Fibroblast of pulmonary artery (primary cell): Measurements from ENCODE around the gene TAF11.

Source experiments
- DNase-seq: peaks from one replicate; pipeline ENCODE4 v3.0.0-alpha.2; 2010; ENCODE audit warnings: low read depth
- H3K4me3 ChIP-seq: replicated peaks from 2 replicates; pipeline ENCODE4 v1.5.1; 2011; ENCODE audit warnings: low read depth, mild to moderate bottlenecking, control low read depth, low read length, moderate library complexity
- TF ChIP-seq, protein P1 (sequence below): IDR thresholded peaks from 2 replicates; pipeline ENCODE4 v1.5.1; 2011; ENCODE audit warnings: mild to moderate bottlenecking, control low read depth, low read length, inconsistent platforms; ENCODE audit errors: missing control alignments

The TAF11 gene

DNA sequence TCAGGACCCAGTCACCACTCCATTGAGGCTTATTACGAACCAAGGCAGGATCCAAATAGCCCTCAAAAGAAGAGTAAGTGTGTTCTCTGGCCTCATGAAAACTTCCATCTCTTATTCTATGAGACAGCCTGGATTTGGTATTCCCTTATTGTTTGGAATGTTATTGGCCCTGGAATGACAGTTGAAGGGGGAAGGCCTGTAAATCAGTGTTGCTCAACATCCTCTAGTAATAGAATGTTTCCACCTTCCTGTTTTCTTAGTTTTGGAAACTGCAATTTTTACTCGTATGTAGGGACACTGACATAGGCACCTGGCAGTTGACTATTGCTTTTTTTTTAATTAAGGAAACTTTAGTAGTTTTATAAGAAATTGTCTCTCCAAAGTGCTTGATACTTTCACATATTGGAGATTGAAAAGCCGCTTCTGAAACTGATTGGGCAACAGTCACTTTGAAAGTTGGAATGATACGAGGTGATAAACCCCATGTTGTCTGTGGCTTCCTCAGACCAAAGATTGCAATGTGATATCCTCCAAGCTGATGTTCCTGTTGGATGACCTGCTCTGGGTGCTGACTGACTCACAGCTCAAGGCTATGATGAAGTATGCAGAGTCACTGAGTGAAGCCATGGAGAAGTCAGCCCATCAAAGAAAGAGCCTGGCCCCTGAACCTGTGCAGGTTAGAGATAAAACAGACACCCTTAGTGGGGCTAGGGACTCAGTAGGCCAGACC, 52.9 kb downstream of the TAF11 start:
- no peak overlapping the region for H3K4me3 ChIP-seq
- DNase-seq, result peak; percentile 59
- TF ChIP-seq, protein P1, sequence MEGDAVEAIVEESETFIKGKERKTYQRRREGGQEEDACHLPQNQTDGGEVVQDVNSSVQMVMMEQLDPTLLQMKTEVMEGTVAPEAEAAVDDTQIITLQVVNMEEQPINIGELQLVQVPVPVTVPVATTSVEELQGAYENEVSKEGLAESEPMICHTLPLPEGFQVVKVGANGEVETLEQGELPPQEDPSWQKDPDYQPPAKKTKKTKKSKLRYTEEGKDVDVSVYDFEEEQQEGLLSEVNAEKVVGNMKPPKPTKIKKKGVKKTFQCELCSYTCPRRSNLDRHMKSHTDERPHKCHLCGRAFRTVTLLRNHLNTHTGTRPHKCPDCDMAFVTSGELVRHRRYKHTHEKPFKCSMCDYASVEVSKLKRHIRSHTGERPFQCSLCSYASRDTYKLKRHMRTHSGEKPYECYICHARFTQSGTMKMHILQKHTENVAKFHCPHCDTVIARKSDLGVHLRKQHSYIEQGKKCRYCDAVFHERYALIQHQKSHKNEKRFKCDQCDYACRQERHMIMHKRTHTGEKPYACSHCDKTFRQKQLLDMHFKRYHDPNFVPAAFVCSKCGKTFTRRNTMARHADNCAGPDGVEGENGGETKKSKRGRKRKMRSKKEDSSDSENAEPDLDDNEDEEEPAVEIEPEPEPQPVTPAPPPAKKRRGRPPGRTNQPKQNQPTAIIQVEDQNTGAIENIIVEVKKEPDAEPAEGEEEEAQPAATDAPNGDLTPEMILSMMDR, result no peak

DNA sequence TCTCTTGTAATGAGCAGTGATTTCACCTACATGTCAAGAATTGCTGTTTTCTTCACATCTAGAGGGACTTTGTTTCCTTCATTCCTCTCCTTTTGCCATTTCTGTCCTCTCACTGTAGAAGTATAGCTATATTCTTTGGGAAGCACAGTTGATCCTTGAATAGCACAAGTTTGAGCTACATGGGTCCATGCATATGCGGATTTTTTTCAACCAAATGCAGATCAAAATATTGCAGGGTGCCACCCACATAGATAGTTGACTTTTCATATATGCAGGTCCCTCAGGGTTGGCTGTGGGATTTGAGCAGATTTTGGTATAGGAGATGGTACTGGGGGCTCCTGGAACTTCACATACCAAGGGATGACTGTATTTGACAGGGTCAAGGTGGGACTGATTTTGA, 54.9 kb downstream of the TAF11 start:
- DNase-seq, result no peak
- TF ChIP-seq, protein P1, result no peak
- H3K4me3 ChIP-seq, result no peak overlapping the region

- no peak overlapping the region for H3K4me3 ChIP-seq
- DNase-seq, result no peak
- TF ChIP-seq, protein P1, result no peak
Observed at GRCh38 chr6:34829137-34829536, 58.7 kb downstream of the TAF11 start.
